H1 (cell line): ENCODE results near the gene CEP85. TPM values are rescaled to one million over a fixed set of nuclear protein-coding genes. Genes with fewer than 3 reads are reported as not detected.

Experiments used
- CTCF ChIA-PET: fragments of 300-600 bp; sonication (Branson Sonifier 250); formaldehyde crosslinking; loops from one replicate; lab custom pipeline; 2021; ENCODE audit not compliant: partially characterized antibody; lab: Charles Lee
- POLR2A ChIA-PET: fragments of 300-600 bp; sonication (Branson Sonifier 250); formaldehyde crosslinking; loops from one replicate; lab custom pipeline; 2021; ENCODE audit warnings: inconsistent platforms; ENCODE audit not compliant: partially characterized antibody; lab: Charles Lee
- DNase-seq, 2 experiments: peaks; one replicate each; pipeline versions ENCODE4 v3.0.0 to v3.0.0-alpha.2; 2010 to 2022; ENCODE audit warnings: low spot score in 2 of 2, low read depth in 1 of 2, mixed read lengths in 1 of 2
- FAIRE-seq: peaks from 2 replicates; lab custom pipeline; 2011; peaks lifted over from hg19 to GRCh38; lab: Jason Lieb, UNC
- H2AFZ ChIP-seq: 2 replicates; pipeline ENCODE4 v1.8.1; 2012; ENCODE audit warnings: low read length, inconsistent platforms
- H2AK5ac ChIP-seq: 2 replicates; pipeline ENCODE4 v1.6.1; 2013; ENCODE audit warnings: low read depth, low read length
- H2BK120ac ChIP-seq: replicated peaks from 2 replicates; pipeline ENCODE3; 2013; ENCODE audit warnings: low read depth, low read length, inconsistent platforms
- H2BK12ac ChIP-seq: 2 replicates; pipeline ENCODE4 v1.6.1; 2013; ENCODE audit warnings: low read depth, low read length
- H2BK15ac ChIP-seq: 2 replicates; pipeline ENCODE4 v1.6.1; 2013; ENCODE audit warnings: low read length
- H2BK20ac ChIP-seq: 2 replicates; pipeline ENCODE4 v1.6.1; 2013; ENCODE audit warnings: low read length
- H2BK5ac ChIP-seq: 2 replicates; pipeline ENCODE4 v1.6.1; 2013; ENCODE audit warnings: low read depth, low read length
- H3K14ac ChIP-seq: 2 replicates; pipeline ENCODE4 v1.6.1; 2013; ENCODE audit warnings: inconsistent platforms; ENCODE audit not compliant: insufficient read length
- H3K18ac ChIP-seq: 2 replicates; pipeline ENCODE4 v1.6.1; 2013; ENCODE audit warnings: low read length; ENCODE audit errors: extremely low read depth
- H3K23ac ChIP-seq: 2 replicates; pipeline ENCODE4 v1.6.1; 2013; ENCODE audit warnings: inconsistent platforms; ENCODE audit not compliant: insufficient read length
- H3K23me2 ChIP-seq: 2 replicates; pipeline ENCODE4 v1.6.1; 2013; ENCODE audit warnings: low read depth, low read length
- H3K27ac ChIP-seq: 2 replicates; pipeline ENCODE4 v1.6.1; 2011; ENCODE audit warnings: low read depth, low read length, inconsistent platforms
- H3K27me3 ChIP-seq, 4 experiments: replicated peaks in 1 of 4; 1 replicate in 1 of 4; 2 replicates in 3 of 4; pipeline versions ENCODE4 v1.6.1 to v1.8.1; 2011 to 2013; ENCODE audit warnings: low read length in 3 of 4, mild to moderate bottlenecking in 3 of 4, inconsistent platforms in 2 of 4, mixed read lengths in 2 of 4, moderate library complexity in 1 of 4; ENCODE audit not compliant: control insufficient read depth in 3 of 4, insufficient read depth in 3 of 4; ENCODE audit errors: extremely low read depth in 1 of 4
- H3K36me3 ChIP-seq, 4 experiments: 2 replicates each; pipeline versions ENCODE4 v1.6.1 to v1.8.1; 2011 to 2013; ENCODE audit warnings: mild to moderate bottlenecking in 4 of 4, low read length in 3 of 4, moderate library complexity in 2 of 4, control low read depth in 1 of 4, inconsistent platforms in 1 of 4; ENCODE audit not compliant: insufficient read depth in 4 of 4, control insufficient read depth in 2 of 4
- H3K4ac ChIP-seq: replicated peaks from 2 replicates; pipeline ENCODE3; 2013; ENCODE audit warnings: low read length, low read depth, mixed read lengths, inconsistent platforms; ENCODE audit not compliant: insufficient read length
- H3K4me1 ChIP-seq, 4 experiments: replicated peaks in 1 of 4; 1 replicate in 1 of 4; 2 replicates in 3 of 4; pipeline versions ENCODE4 v1.6.1 to v1.8.1; 2011 to 2013; ENCODE audit warnings: low read length in 3 of 4, inconsistent platforms in 2 of 4, mixed read lengths in 1 of 4; ENCODE audit not compliant: insufficient read depth in 4 of 4, control insufficient read depth in 3 of 4
- H3K4me2 ChIP-seq, 2 experiments: 2 replicates each; pipeline versions ENCODE4 v1.6.1 to v1.8.1; 2011 to 2013; ENCODE audit warnings: low read depth in 2 of 2, low read length in 2 of 2, control low read depth in 1 of 2, inconsistent platforms in 1 of 2, mild to moderate bottlenecking in 1 of 2; ENCODE audit not compliant: insufficient read depth in 1 of 2
- H3K4me3 ChIP-seq, 4 experiments: fragments of 200-600, 300-600 bp in 1 of 4; sonication (generic), shearing (Covaris generic), sonication (Bioruptor Twin) in 1 of 4; 2 replicates each; pipeline versions ENCODE4 v1.5.1 to v1.8.1; 2011 to 2016; ENCODE audit warnings: low read length in 4 of 4, low read depth in 3 of 4, control low read depth in 2 of 4, inconsistent platforms in 2 of 4, mild to moderate bottlenecking in 2 of 4, mixed read lengths in 1 of 4, moderate library complexity in 1 of 4; ENCODE audit not compliant: insufficient read depth in 2 of 4; ENCODE audit errors: extremely low read depth in 1 of 4
- H3K56ac ChIP-seq: replicated peaks from 2 replicates; pipeline ENCODE3; 2013; ENCODE audit warnings: low read depth, mild to moderate bottlenecking, mixed read lengths, low read length, inconsistent platforms; ENCODE audit not compliant: insufficient read length
- H3K79me1 ChIP-seq: 2 replicates; pipeline ENCODE4 v1.6.1; 2013; ENCODE audit warnings: low read depth, low read length, control low read depth
- H3K79me2 ChIP-seq, 2 experiments: 2 replicates each; pipeline versions ENCODE4 v1.6.1 to v1.8.1; 2012 to 2013; ENCODE audit warnings: low read length in 2 of 2, mild to moderate bottlenecking in 2 of 2, inconsistent platforms in 1 of 2; ENCODE audit not compliant: insufficient read depth in 2 of 2, control insufficient read depth in 1 of 2
- H3K9ac ChIP-seq, 4 experiments: replicated peaks in 1 of 4; 1 replicate in 1 of 4; 2 replicates in 3 of 4; pipeline versions ENCODE4 v1.6.1 to v1.8.1; 2011 to 2013; ENCODE audit warnings: low read depth in 3 of 4, low read length in 3 of 4, control low read depth in 2 of 4, mild to moderate bottlenecking in 2 of 4, moderate library complexity in 2 of 4, inconsistent platforms in 1 of 4; ENCODE audit errors: extremely low read depth in 1 of 4
- H3K9me3 ChIP-seq, 2 experiments: 2 replicates each; pipeline versions ENCODE4 v1.6.1 to v1.8.1; 2012 to 2013; ENCODE audit warnings: mild to moderate bottlenecking in 2 of 2, moderate library complexity in 2 of 2, control low read depth in 1 of 2, inconsistent platforms in 1 of 2, low read depth in 1 of 2, low read length in 1 of 2, mixed read lengths in 1 of 2; ENCODE audit not compliant: insufficient read depth in 2 of 2
- H4K20me1 ChIP-seq, 2 experiments: replicated peaks in 1 of 2; 2 replicates each; pipeline versions ENCODE3 to v1.8.1; 2011 to 2013; ENCODE audit warnings: inconsistent platforms in 2 of 2, low read length in 2 of 2, mild to moderate bottlenecking in 1 of 2; ENCODE audit not compliant: insufficient read depth in 2 of 2, control insufficient read depth in 1 of 2
- H4K5ac ChIP-seq: 2 replicates; pipeline ENCODE4 v1.6.1; 2013; ENCODE audit warnings: low read length, low read depth, mixed read lengths, inconsistent platforms; ENCODE audit not compliant: insufficient read length
- H4K8ac ChIP-seq: 2 replicates; pipeline ENCODE4 v1.8.0; 2013; ENCODE audit warnings: mild to moderate bottlenecking, moderate library complexity, low read length, inconsistent platforms; ENCODE audit not compliant: insufficient read depth; ENCODE audit errors: extremely low read depth
- H4K91ac ChIP-seq: replicated peaks from 2 replicates; pipeline ENCODE3; 2013; ENCODE audit warnings: low read length, mixed read lengths, inconsistent platforms; ENCODE audit not compliant: insufficient read length
- JUN ChIP-seq: IDR thresholded peaks from 2 replicates; pipeline ENCODE4 v1.6.1; 2011; ENCODE audit warnings: low read depth, mild to moderate bottlenecking, improper control_type of control experiment, low read length
- PHF8 ChIP-seq: fragments of 200-600 bp; sonication (generic); conservative IDR thresholded peaks from 2 replicates; pipeline ENCODE4 v1.7.1; 2012; ENCODE audit warnings: low read depth, mild to moderate bottlenecking, inconsistent platforms, low read length, moderate library complexity
- POLR2A ChIP-seq, 2 experiments: IDR thresholded peaks; 1 replicate in 1 of 2; 2 replicates in 1 of 2; pipeline ENCODE4 v1.6.1; 2011; ENCODE audit warnings: low read depth in 2 of 2, low read length in 2 of 2, mild to moderate bottlenecking in 2 of 2; ENCODE audit errors: control extremely low read depth in 1 of 2
- POU5F1 ChIP-seq: IDR thresholded peaks from 2 replicates; pipeline ENCODE4 v1.6.1; 2011; ENCODE audit warnings: low read depth, mild to moderate bottlenecking, low read length, moderate library complexity
- RBBP5 ChIP-seq: IDR thresholded peaks from 2 replicates; pipeline ENCODE4 v1.7.1; 2012; ENCODE audit warnings: low read depth, mild to moderate bottlenecking, inconsistent platforms, low read length, moderate library complexity, borderline replicate concordance
- RXRA ChIP-seq: IDR thresholded peaks from 2 replicates; pipeline ENCODE4 v1.6.1; 2011; ENCODE audit warnings: low read depth, mild to moderate bottlenecking, low read length, moderate library complexity; ENCODE audit not compliant: insufficient read depth
- SAP30 ChIP-seq: fragments of 300-600 bp; sonication (generic); IDR thresholded peaks from 2 replicates; pipeline ENCODE4 v1.7.1; 2012; ENCODE audit warnings: low read length, moderate library complexity, mild to moderate bottlenecking, inconsistent platforms; ENCODE audit not compliant: insufficient read depth, insufficient replicate concordance
- SP1 ChIP-seq: IDR thresholded peaks from 2 replicates; pipeline ENCODE4 v1.6.1; 2011; ENCODE audit warnings: low read depth, low read length
- SP4 ChIP-seq: IDR thresholded peaks from 2 replicates; pipeline ENCODE4 v1.6.1; 2012; ENCODE audit warnings: low read length, inconsistent platforms
- WGBS, 2 experiments: shearing (Covaris generic) in 1 of 2; methylation state at CpG; one replicate each; pipeline versions ENCODE4 v1.1.6 to v1.1.7; 2013 to 2015; ENCODE audit warnings: low lambda C conversion rate in 2 of 2, mixed read lengths in 2 of 2, inconsistent platforms in 1 of 2, low coverage in 1 of 2, missing lambda C conversion rate in 1 of 2; ENCODE audit not compliant: insufficient replicate concordance in 2 of 2, insufficient coverage in 1 of 2, insufficient read length in 1 of 2; ENCODE audit errors: extremely low coverage in 1 of 2, missing lambda C conversion rate in 1 of 2; 5-methylcytosine and 5-hydroxymethylcytosine counted together
- polyA plus RNA-seq, 7 experiments: library from polyadenylated mRNA; depleted of rRNA in 3 of 7; stranded (reverse) in 5 of 7; unstranded in 2 of 7; fragments of >200 nt in 5 of 7; fragments of 200-250 nt in 2 of 7; gene quantifications; 1 replicate in 5 of 7; 2 replicates in 1 of 7; 4 replicates in 1 of 7; pipeline versions ENCODE4 v1.2.1 to v1.2.3, GENCODE V29; 2011 to 2013; ENCODE audit warnings: missing spikeins in 2 of 7, mixed read lengths in 2 of 7
- total RNA-seq: library from RNA; stranded (reverse); fragmentation: NEBNext Ultra II Directional; extraction: Animal tissue kit (Norgen Biotek cat#: 25700); gene quantifications from 2 replicates; pipeline ENCODE4 v1.2.1, GENCODE V29; 2021

CEP85 gene
- total and polyA plus RNA-seq, 2 of the 8 experiments (the other 6 are each of a cell fraction or from before 2014, with no cell fraction given), result 40.4 to 43.7 TPM

GRCh38 chr1:26187882-26188281 lies 46.1 kb upstream of the CEP85 start:
- H3K27me3 ChIP-seq, result no peaks in the 10 kb centered on the region
- H2BK15ac ChIP-seq, result no peak overlapping the region
- H2BK120ac ChIP-seq, result no peak overlapping the region
- H4K91ac ChIP-seq, result no peak overlapping the region
- no peak overlapping the region for H3K18ac ChIP-seq
- H3K4me2 ChIP-seq, result no peak overlapping the region
- H3K4me3 ChIP-seq, result no peak overlapping the region
- no peak overlapping the region for H2AK5ac ChIP-seq
- 94% methylated on average over 6 of the region's 6 CpGs; no CpG with 5 or more reads in 1 of the 2 experiments for WGBS, 2 experiments
- H4K8ac ChIP-seq, result peak overlapping the region; percentile 40; the same call in 1 of the 2 replicates
- peaks cover 0 to 10% (median 2%) of the 10 kb centered on the region in 4 experiments; a peak in 3 of 8 replicates for H3K36me3 ChIP-seq
- H2BK20ac ChIP-seq, result no peak overlapping the region
- ChIA-PET CTCF (interaction anchor here (0.6 to 12.6 kb wide), 4 partner anchors 14 to 203 kb away, joined by 3 to 159 read pairs (median 18); partner anchors contain the start of genes C1orf232, CNKSR1, ZNF593 and ZNF593OS), POLR2A (interaction anchor here (0.6 kb wide), 1 partner anchor 26 kb away, joined by 4 read pairs; no protein-coding TSS in a partner anchor)
- no peak overlapping the region for H2BK5ac ChIP-seq
- no peak overlapping the region for H2AFZ ChIP-seq
- H3K27ac ChIP-seq, result no peak overlapping the region
- no peak overlapping the region for H3K23ac ChIP-seq
- no peak overlapping the region for H4K5ac ChIP-seq
- H4K20me1 ChIP-seq, result no peaks in the 10 kb centered on the region
- H2BK12ac ChIP-seq, result no peak overlapping the region
- no peak overlapping the region for H3K9ac ChIP-seq
- peaks cover 0 to 7% (median 2%) of the 10 kb centered on the region in 4 experiments; a peak in 3 of 7 replicates for H3K4me1 ChIP-seq
- no peak overlapping the region for H3K14ac ChIP-seq
- no peaks in the 10 kb centered on the region for H3K79me2 ChIP-seq
- no peaks in the 10 kb centered on the region for H3K9me3 ChIP-seq
- no peak overlapping the region for H3K4ac ChIP-seq
- DNase-seq, result no peak
- no peak overlapping the region for H3K56ac ChIP-seq
- H3K79me1 ChIP-seq, result no peaks in the 10 kb centered on the region
- FAIRE-seq, result no peak
- TF ChIP-seq SAP30 (no peak), SP1 (no peak), POU5F1 (no peak), PHF8 (no peak), SP4 (no peak), JUN (no peak), RBBP5 (no peak), POLR2A (IDR thresholded peaks at IDR 0.05; ENCODE audit: control extremely low read depth in 1 of 2, low read depth in 2 of 2, low read length in 2 of 2) (no peak), RXRA (no peak)
- H3K23me2 ChIP-seq, result no peaks in the 10 kb centered on the region
